GM18858 (cell line): ENCODE data around the gene UMPS.

Source experiments
- ATAC-seq: cut with Tn5 transposase; IDR thresholded peaks from one replicate; pipeline ENCODE4 v1.9.1; 2021; ENCODE audit not compliant: unreplicated experiment

UMPS gene

GRCh38 chr3:124730129-124730940 lies at the start of gene UMPS:
TSS of gene UMPS (plus strand) at chr3:124730452. CDS start at chr3:124730472, 20 bp downstream.
- ATAC-seq, result peak; percentile 89

- ATAC-seq, result no peak
These were observed 49.7 kb upstream of the UMPS start for GRCh38 chr3:124680521-124680920.

- no peak for ATAC-seq
These were observed 48.0 kb upstream of the UMPS start for GRCh38 chr3:124682263-124682662.

- no peak for ATAC-seq
These were observed 45.8 kb upstream of the UMPS start for GRCh38 chr3:124684459-124684858.

GRCh38 chr3:124685067-124685466 lies 45.2 kb upstream of the UMPS start:
- no peak for ATAC-seq

- ATAC-seq, result no peak
These were observed 44.8 kb upstream of the UMPS start for GRCh38 chr3:124685481-124685880.

- no peak for ATAC-seq
These were observed 44.1 kb upstream of the UMPS start for GRCh38 chr3:124686028-124686670.

- no peak for ATAC-seq
These were observed 41.4 kb upstream of the UMPS start for GRCh38 chr3:124688581-124689454.

GRCh38 chr3:124691599-124691998 lies 38.7 kb upstream of the UMPS start:
- no peak for ATAC-seq

GRCh38 chr3:124694486-124694885 lies 35.8 kb upstream of the UMPS start:
- ATAC-seq, result no peak

GRCh38 chr3:124695369-124695768 lies 34.9 kb upstream of the UMPS start:
- no peak for ATAC-seq

GRCh38 chr3:124696006-124696405 lies 34.2 kb upstream of the UMPS start:
- no peak for ATAC-seq

- no peak for ATAC-seq
These were observed 33.0 kb upstream of the UMPS start for GRCh38 chr3:124697302-124697701.

GRCh38 chr3:124698030-124698770 lies 32.1 kb upstream of the UMPS start:
- no peak for ATAC-seq

- ATAC-seq, result no peak
These were observed 31.2 kb upstream of the UMPS start for GRCh38 chr3:124699051-124699450.

- ATAC-seq, result no peak
These were observed 30.4 kb upstream of the UMPS start for GRCh38 chr3:124699686-124700396.

GRCh38 chr3:124700880-124701684 lies 29.2 kb upstream of the UMPS start:
- no peak for ATAC-seq

- ATAC-seq, result no peak
These were observed 28.6 kb upstream of the UMPS start for GRCh38 chr3:124701687-124702086.

GRCh38 chr3:124702950-124703349 lies 27.3 kb upstream of the UMPS start:
- no peak for ATAC-seq
